HG02759 (cell line): ENCODE data around the gene PARP6.

ENCODE experiments used
- ATAC-seq: cut with Tn5 transposase; IDR thresholded peaks from one replicate; pipeline ENCODE4 v1.9.1; 2021; ENCODE audit warnings: mild to moderate bottlenecking, moderate library complexity; ENCODE audit not compliant: unreplicated experiment

The PARP6 gene

DNA sequence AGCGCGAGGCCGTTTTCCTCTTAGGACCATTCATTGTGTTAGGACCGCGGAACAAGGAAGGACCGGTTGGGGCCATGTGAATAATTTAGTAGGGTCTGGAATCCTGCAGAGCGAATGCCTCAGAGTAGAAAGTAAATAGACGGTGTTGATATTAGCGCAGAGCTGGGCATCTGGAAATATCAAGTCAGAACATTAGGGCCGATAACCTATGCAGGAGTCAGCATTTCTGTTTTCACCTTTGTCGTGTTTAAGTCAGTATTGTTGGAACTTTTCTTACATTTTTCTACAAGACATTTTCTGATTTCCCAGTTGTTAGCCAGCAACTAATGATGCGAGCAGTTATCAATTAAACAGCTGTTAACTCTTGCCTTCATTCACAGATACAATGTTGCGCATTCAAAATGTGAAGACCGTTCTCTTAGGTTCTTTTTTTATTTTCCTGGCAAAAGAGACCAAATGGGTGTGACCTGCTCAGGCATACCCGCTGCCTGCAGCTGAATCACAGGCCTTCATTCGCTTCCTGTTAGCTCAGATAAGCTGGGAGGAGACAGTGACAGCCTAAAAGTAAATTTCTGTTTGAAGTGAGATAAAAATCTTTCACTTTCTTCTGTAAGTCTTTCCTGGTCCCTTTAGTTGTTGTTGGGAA, 40.4 kb downstream of the PARP6 start:
- no peak for ATAC-seq

DNA sequence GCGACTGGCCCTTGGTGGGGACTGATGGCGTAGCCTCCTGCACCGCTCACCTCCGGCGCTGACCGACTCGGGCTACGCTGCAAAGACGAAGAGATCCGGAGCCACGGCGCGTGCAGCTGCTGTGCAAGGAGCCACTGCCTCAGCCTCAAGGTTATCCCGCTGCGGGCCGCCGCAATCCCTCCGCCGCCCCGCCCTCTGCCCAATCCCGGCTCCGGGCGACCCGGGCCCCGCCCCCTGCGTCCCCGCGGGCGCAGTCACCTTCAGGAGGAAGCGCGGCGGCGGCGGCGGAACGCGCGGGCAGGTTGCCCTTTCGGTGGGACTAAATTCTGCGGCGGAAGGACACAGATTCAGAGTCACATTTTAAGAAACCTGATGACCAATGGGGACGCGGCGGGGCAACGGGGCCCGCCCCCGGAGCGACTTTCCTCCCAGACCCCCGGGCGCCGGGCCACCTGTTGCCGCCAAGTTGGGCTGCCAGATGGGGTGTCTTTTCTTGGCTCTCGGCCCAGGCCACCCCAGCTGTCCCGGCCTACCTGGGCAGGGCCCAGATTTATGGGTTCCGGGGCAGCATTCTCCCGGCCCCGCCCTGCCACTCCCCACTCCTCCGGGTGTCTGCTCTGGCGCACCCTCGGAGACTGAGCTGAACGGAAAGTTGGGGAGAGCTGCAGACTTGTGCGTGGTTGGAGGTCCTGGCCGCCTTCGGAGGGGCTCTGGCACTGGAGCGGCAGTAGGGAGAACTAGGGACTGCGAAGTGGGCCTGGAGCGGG, 41.1 kb downstream of the PARP6 start, which contains the start of gene PKM:
PKM (minus strand) TSS at position 125 of the 767 bp plus-strand sequence. CDS start 12,093 bp downstream, outside the sequence.
- peak; percentile 44 for ATAC-seq

- peak; percentile 14 for ATAC-seq
Measured at GRCh38 chr15:72230197-72231065, 41.9 kb downstream of the PARP6 start.

DNA sequence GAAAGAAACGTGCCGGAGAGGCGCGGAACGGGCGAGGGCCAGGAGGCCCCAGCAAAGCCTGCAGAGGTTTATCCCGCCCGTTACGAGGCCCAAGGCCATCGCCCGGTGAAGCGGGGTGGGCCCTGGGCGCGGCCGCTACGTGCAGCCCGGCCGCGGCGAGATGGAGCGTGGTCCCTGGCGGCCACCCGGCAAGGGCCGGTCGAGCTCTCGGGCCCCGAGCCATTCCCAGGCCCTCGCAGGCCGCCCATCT, 42.5 kb downstream of the PARP6 start:
- no peak for ATAC-seq

- no peak for ATAC-seq
Measured at GRCh38 chr15:72229076-72229946, 43.0 kb downstream of the PARP6 start.

- ATAC-seq: no peak
Measured at GRCh38 chr15:72227720-72228119, 44.6 kb downstream of the PARP6 start.

DNA sequence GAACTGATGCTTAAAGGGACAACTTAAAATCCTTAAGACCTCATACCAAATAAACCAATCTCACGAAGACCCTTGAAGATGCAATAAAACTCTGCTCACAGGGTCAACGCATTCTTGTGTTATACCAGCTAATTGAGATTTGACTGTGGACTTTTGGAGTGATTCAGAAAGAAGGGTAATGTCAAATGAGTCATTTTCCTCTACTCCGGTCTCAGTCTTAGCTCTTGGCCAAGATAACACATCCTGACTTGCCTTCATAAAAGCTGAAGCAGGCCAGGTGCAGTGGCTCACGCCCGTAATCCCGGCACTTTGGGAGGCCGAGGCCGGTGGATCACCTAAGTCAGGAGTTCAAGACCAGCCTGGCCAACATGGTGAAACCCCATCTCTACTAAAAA, 45.2 kb downstream of the PARP6 start:
- no peak for ATAC-seq

DNA sequence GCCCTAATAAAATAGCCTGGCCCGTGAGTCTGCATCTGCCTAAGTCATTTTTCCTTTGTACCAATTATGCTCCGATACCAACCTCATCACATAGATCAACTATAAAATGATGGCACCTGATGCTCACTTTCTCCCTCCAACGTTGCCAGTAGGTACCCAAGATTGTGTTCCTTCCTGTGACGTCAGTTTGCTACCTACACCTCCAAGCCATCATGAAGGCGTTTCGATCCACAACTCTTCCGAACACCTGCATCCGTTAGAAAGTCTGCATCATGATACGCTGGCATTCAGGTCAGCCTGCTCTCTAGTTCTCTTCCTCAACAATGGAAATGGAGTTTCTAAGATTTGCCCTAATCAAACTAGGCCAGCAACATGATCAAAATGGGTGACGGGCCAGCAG, 49.1 kb downstream of the PARP6 start:
- ATAC-seq: no peak

- no peak for ATAC-seq
Measured at GRCh38 chr15:72222393-72222792, 50.0 kb downstream of the PARP6 start.

DNA sequence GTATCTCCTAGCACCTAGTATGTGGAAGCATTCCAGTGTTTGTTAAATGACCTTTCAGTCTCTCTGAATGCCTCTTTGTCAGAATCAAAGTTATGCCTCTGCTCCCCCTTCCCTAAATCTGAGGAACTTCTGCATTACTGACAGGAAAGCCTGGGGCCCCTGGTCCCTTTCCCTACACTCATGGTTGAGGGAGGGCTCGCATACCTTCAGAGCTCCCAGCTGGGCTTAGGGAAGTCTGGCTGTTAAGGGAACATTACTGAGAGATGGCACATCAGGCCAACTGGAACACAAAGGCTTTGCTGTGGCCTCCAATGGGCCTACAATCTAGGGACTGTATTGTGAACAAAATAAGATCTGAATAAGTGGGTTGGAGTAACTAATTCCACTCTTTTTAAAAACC, 51.7 kb downstream of the PARP6 start:
- no peak for ATAC-seq

DNA sequence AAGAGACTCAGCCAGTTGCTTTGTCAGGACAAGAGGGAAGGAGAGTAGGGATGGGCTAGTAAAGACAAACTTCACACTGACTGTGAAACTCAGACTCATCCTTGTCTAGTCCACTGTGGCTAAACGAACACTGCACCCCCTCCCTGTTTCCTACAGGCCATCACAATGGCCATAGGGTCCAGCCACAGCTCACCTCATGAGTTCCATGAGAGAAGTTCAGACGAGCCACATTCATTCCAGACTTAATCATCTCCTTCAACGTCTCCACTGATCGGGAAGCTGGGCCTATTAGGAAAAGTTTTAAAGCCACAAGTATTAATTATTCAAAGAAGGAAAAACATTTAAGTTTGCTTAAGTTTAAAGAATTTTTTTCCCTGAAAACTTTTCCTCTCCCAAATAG, 55.1 kb downstream of the PARP6 start:
- ATAC-seq: no peak

DNA sequence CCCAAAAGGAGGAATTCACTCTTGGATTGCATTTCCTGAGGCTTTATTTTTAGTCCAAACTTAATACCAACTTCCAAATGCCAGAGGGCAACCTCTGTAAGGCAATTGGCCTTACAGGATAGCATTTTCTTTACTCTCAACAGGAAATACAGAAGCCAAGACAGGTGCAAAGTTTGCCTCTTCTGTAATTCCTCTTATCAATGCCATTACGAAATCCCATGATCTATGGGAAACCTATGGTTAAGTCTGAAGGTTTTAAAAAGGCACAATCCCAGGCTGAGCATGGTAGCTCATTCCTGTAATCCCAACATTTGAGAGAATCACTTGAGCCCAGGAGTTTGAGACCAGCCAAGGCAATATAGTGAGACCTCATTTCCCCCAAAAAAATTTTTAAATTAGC, 56.3 kb downstream of the PARP6 start:
- no peak for ATAC-seq

DNA sequence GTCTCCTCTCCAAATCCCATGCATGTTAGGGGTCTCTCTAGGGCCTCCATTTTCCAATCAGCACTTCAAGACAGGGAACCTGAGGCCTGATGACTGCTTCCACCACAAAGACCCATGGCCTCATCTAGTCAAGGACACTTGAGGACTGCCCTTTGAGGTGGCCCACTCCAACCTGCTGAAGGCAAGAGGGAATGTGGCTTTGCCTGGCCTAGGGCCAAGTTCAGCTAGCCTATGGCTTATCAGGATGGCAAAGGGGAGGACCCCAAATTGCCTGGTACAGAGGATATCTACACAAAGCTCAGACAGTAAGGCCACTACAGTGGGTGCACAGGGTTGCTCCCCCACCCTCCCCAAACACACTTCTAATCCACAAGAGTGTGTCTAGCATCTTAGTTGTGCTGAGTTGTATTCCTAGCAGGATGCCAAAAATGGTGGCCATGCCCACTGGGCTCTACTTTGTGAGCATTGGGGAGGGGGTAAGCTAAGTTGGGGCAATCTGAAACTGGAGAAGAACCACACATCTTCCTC, 64.7 kb downstream of the PARP6 start:
- ATAC-seq: no peak

DNA sequence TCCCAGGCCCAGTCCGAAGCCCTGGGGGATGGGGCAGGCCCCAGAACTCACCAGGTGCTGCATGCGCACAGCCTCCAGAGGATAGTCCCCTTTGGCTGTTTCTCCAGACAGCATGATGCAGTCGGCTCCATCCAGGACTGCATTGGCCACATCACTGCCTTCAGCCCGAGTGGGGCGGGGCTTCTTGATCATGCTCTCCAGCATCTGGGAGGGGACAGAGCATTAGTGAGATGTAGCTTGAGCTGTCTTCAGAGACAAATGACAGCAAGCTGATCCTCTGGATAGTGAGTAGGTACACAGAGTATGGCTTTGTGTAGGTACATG, 65.7 kb downstream of the PARP6 start:
- ATAC-seq: no peak

GRCh38 chr15:72205896-72206676, 66.3 kb downstream of the PARP6 start:
- ATAC-seq: no peak

DNA sequence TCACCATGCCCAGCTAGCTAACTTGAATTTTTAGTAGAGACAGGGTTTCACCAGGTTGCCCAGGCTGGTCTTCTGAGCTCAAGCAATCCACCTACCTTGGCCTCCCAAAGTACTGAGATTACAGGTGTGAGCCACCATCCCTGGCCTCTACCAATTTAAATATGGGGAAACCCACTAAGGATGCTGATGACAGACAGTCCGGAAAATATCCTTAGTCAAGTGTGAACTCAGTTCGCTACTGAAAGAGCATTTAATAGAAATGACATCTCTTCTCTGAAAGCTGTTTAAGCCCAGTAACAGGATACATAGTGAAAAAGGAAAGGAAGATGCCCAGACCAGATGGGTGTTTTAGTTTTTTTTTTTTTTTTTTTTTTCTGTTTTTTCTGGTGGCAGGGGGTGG, 67.1 kb downstream of the PARP6 start:
- ATAC-seq: no peak

DNA sequence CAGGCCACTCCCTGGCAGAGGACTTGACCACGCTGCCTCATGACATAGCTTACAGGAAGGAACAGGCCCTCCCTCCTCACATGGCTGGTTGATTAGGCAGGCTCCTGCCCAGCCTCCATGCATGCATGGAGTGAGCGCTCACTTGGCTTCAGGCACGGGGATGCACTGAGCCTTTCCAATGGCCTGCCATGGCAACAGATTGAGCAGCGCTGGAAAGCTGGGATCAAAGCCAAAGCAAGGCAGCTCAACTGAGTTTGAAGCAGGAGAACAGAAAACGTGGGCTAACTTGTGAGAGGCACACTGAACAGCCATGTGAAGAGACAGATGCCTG, 68.9 kb downstream of the PARP6 start:
- no peak for ATAC-seq

DNA sequence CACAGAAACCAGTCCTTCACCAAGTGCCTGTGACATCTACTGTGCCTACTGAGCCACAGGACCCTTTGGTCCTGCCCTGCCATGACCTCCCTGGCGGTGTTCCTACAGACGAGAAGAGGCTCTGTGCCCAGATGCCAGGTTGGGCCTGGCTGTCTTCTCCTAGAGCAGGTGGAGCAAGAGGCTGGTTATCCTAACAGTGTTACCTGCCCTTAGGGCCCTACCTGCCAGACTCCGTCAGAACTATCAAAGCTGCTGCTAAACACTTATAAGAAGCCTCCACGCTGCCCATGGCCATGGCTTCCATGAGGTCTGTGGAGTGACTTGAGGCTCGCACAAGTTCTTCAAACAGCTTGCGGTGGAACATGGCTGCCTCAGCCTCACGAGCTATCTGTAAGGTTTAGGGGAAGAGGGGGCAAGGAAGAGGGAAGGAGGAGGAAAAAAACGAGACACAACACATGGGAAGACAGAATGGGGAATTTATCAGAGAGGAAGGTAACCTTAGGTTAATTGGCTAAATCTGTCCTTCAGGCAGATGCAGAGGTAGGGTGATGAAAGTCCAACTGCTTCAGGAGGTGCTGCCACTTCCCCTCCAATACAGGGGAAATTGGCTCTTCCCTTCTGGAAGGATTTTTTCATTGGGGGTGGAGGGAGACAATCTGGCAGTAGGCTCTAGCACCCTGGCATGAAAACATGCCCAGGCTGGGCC, 69.4 kb downstream of the PARP6 start:
- ATAC-seq: no peak

GRCh38 chr15:72202302-72202701, 70.1 kb downstream of the PARP6 start:
- ATAC-seq: no peak
